Colonic mucosa (tissue), 4 donors: Measurements from ENCODE around the gene MAPRE3. TPM values are rescaled to one million over a fixed set of nuclear protein-coding genes. Genes with fewer than 3 reads are reported as not detected.

Experiments
- DNase-seq: peaks from one replicate; pipeline ENCODE4 v3.0.0-alpha.2; 2020
- H3K27ac ChIP-seq: fragments of 200-600 bp; one replicate; pipeline ENCODE4 v1.8.0; 2021
- H3K27me3 ChIP-seq: fragments of 200-600 bp; one replicate; pipeline ENCODE4 v1.8.0; 2021
- H3K36me3 ChIP-seq: fragments of 200-600 bp; one replicate; pipeline ENCODE4 v1.8.0; 2021
- H3K4me1 ChIP-seq: fragments of 200-600 bp; one replicate; pipeline ENCODE4 v1.8.0; 2021; ENCODE audit warnings: mild to moderate bottlenecking
- H3K4me3 ChIP-seq: fragments of 200-600 bp; one replicate; pipeline ENCODE4 v1.8.0; 2021
- H3K9ac ChIP-seq, 2 donors: one replicate each; pipeline ENCODE4 v1.7.0; 2013; ENCODE audit warnings: control low read depth in 2 of 2, low read depth in 2 of 2, low read length in 2 of 2
- H3K9me3 ChIP-seq: fragments of 200-600 bp; one replicate; pipeline ENCODE4 v1.8.0; 2021
- intact Hi-C: fragments of 100-400 bp; cut with DNase I; formaldehyde crosslinking; loops from one replicate; pipeline ENCODE4 v1.14.1; 2022
- total RNA-seq, 2 donors: library from RNA; stranded (reverse); fragmentation: NEBNext Ultra II Directional in 1 of 2; extraction: Animal tissue kit (Norgen Biotek cat#: 25700) in 1 of 2; gene quantifications; one replicate each; pipeline ENCODE4 v1.2.1, GENCODE V29; 2021
- TF ChIP-seq, protein P1 (sequence below): fragments of 200-600 bp; IDR thresholded peaks from one replicate; pipeline ENCODE4 v1.8.0; 2022; ENCODE audit warnings: antibody characterized with exemption, mild to moderate bottlenecking
- donor health status: healthy.
- donor health status: DM: no; HTN: no; CAD: no.
- donor health status: DM: no; HTN: no; CAD: no.

The MAPRE3 gene
- total RNA-seq, 2 donors from 2014 or later = 21.6 to 22.0 TPM

GRCh38 chr2:27065128-27065527 lies 94.7 kb downstream of the MAPRE3 start:
- H3K4me3 ChIP-seq = no peak overlapping the region
- H3K9me3 ChIP-seq = no peaks in the 10 kb centered on the region
- H3K4me1 ChIP-seq = peaks cover 9% of the 10 kb centered on the region
- H3K9ac ChIP-seq = no peak overlapping the region
- TF ChIP-seq, protein P1, sequence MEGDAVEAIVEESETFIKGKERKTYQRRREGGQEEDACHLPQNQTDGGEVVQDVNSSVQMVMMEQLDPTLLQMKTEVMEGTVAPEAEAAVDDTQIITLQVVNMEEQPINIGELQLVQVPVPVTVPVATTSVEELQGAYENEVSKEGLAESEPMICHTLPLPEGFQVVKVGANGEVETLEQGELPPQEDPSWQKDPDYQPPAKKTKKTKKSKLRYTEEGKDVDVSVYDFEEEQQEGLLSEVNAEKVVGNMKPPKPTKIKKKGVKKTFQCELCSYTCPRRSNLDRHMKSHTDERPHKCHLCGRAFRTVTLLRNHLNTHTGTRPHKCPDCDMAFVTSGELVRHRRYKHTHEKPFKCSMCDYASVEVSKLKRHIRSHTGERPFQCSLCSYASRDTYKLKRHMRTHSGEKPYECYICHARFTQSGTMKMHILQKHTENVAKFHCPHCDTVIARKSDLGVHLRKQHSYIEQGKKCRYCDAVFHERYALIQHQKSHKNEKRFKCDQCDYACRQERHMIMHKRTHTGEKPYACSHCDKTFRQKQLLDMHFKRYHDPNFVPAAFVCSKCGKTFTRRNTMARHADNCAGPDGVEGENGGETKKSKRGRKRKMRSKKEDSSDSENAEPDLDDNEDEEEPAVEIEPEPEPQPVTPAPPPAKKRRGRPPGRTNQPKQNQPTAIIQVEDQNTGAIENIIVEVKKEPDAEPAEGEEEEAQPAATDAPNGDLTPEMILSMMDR = no peak
- no peak for DNase-seq
- intact Hi-C loops = no loop called here
- H3K27ac ChIP-seq = no peak overlapping the region
- peaks cover 4% of the 10 kb centered on the region for H3K36me3 ChIP-seq
- H3K27me3 ChIP-seq = no peaks in the 10 kb centered on the region

- no peak overlapping the region for H3K4me3 ChIP-seq
- peaks cover 4% of the 10 kb centered on the region for H3K36me3 ChIP-seq
- H3K27ac ChIP-seq = no peak overlapping the region
- TF ChIP-seq, protein P1 = no peak
- DNase-seq = no peak
- H3K9me3 ChIP-seq = no peaks in the 10 kb centered on the region
- no peak overlapping the region for H3K9ac ChIP-seq
- H3K4me1 ChIP-seq = peaks cover 18% of the 10 kb centered on the region
- H3K27me3 ChIP-seq = no peaks in the 10 kb centered on the region
- intact Hi-C loops = no loop called here
These were observed 96.9 kb downstream of the MAPRE3 start for GRCh38 chr2:27067385-27067784.

- Histone ChIP-seq H3K36me3 (peaks cover 4% of the 10 kb centered on the region), H3K27ac (no peak overlapping the region), H3K9me3 (no peaks in the 10 kb centered on the region), H3K9ac (no peak overlapping the region), H3K4me3 (no peak overlapping the region), H3K27me3 (no peaks in the 10 kb centered on the region), H3K4me1 (peaks cover 19% of the 10 kb centered on the region)
- intact Hi-C loops = no loop called here
- DNase-seq = no peak
- TF ChIP-seq, protein P1 = no peak
These were observed 99.0 kb downstream of the MAPRE3 start for GRCh38 chr2:27069436-27069835.

DNA sequence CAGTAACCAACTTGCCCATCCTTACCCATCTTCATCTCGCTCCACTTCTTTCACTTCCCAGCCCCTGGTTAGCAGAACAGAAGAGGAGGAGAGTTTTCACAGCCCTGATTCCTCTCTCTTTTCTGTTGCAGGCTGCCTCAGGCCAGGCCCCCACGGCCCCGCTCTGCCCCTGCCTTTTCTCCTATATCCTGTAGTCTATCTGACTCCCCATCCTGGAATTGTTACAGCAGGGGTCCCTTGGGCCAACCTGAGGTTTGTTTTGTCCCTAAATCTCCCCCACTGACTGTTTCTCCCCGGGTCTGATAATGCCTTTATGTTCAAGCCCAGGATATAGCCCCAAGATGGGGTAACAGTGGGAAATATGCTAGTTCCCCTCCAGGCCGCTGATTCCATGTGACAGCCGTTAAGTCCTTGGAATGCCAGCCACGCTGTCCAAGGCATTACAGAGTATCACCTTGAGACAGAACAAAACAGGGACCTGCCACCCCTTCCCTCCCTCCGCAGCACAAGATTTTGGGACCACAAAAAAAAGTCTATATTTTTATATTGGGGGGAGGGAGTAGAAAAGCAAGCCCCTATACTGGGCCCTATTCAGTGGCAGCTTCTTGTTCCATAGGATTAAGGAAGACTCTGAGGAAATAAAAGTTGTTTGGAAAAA lies 99.7 kb downstream of the MAPRE3 start:
- Histone ChIP-seq H3K27ac (peak overlapping the region; percentile 95), H3K9me3 (no peaks in the 10 kb centered on the region), H3K9ac (peak overlapping the region in 1 of 2 donors; percentile 97), H3K4me3 (peak overlapping the region; percentile 77), H3K4me1 (peaks cover 25% of the 10 kb centered on the region), H3K36me3 (peaks cover 4% of the 10 kb centered on the region), H3K27me3 (no peaks in the 10 kb centered on the region)
- TF ChIP-seq, protein P1 = no peak
- intact Hi-C loops = no loop called here
- DNase-seq = no peak

DNA sequence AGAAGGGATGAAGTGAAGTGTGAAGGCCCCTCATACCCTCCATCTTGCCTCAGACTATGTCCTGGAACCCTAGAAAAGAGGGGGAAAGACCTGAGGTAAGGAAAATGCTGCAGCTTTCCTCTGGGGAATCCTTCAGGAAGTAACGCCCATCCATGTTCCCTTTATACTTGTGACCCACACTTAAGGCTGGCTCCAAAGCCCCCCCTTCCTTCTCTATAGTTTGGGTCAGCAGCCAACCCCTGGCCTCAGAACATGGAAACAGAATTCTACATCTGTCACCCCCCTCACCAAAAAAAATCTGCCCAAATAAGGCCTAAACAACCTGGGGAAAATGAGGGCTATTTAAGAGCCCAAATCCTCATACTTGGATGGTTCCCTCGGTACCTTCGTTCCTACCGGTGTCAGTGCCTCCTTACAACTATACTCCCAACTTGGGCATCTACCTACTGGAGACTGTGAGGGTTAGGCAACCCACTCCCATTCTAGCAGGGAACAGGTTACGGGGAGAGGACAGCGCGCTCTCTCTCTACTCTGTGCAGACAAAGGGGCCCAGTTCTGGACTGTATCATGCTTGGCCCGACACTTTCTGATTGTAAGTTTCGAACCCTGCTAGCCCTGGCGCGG lies 100.3 kb downstream of the MAPRE3 start:
- H3K9ac ChIP-seq = peak overlapping the region; percentile 87 to 97
- intact Hi-C loops = no loop called here
- TF ChIP-seq, protein P1 = no peak
- no peaks in the 10 kb centered on the region for H3K27me3 ChIP-seq
- no peaks in the 10 kb centered on the region for H3K9me3 ChIP-seq
- H3K4me1 ChIP-seq = peaks cover 25% of the 10 kb centered on the region
- H3K27ac ChIP-seq = peak overlapping the region; percentile 95
- DNase-seq = no peak
- H3K36me3 ChIP-seq = peaks cover 4% of the 10 kb centered on the region
- peak overlapping the region; percentile 77 for H3K4me3 ChIP-seq
